ENCODE data around the gene HYAL2. TPM values are rescaled to one million over a fixed set of nuclear protein-coding genes. Genes with fewer than 3 reads are reported as not detected.

The HYAL2 gene
- total and polyA plus RNA-seq, 10 of the 15 experiments (the other 5 are each of a cell fraction or from before 2014, with no cell fraction given): 0.06 to 21.8 (median 12.7) TPM

DNA sequence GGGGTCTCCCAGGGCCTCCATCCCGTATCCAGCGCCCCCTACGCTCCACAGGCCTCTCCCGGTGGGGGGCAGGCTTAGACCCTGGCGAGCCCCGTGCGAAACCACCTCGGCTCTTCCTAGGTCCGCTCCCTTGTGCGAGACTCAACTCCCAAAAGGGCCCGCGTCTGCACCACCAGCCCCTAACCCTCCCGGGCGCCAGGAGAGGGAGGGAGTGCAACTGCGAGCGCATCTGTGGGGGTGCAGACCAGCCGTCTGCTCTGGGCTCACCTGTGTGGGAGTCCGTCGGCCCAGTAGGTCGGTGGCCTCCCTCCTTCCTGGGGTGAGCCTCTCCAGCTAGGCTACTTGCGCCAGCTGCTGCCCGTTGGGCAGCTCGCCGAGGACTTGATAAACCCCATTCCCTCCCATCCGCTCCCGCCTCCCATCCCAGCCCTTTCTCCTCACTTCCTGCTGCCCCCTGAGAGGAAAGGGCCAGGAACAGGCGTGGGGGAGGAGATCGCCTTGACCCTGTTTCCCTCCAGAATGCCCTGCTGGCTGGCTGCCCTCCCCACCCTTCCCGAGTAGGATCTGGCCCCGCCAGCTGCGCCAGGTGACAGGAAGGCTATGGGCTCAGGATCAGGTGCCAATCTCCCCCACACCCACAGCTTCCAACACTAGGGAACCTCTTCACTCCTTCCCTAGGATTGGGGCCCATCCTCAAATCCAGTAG, at the start of gene HYAL2 (continued):
- TF ChIP-seq ETV6 (conservative IDR thresholded peaks at IDR 0.05 in 1 of 2, IDR thresholded peaks at IDR 0.05 in 1 of 2; ENCODE audit: borderline replicate concordance in 1 of 2, low read depth in 1 of 2) (no peak), YBX1 (IDR thresholded peaks at IDR 0.05) (no peak)

DNA sequence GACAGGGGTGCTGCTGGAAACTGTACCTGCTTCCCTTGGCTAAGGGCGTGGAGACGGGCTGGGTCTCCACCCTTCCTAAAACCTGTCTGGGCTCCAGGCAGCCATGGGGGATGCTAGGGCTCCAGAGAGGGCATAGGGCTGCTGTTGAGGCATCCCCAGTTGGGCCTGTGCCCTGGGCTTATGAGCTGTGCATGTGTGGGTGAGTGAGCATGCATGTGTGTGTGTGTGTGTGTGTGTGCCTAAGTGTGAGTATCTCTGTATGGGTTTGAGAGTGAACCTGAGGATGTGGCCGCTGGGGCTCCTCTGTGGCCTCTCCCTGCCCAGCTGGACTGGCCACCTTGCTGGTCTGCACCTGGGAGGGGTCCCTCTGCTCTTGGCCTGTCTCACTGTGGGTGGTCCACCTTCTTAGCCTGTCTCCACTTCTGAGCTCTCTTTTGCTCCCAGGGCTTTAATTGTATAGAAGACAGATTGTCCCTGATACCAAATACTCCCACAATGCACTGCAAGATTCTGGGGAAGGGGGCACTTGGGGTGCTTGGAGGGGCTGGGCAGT, 48.7 kb upstream of the HYAL2 start:
- H3K79me2 ChIP-seq (ENCODE audit: control insufficient read depth, insufficient read depth, low read length): no peaks in the 10 kb centered on the region
- DNase-seq (ENCODE audit: low read depth, low spot score): no peak
- in situ Hi-C loops (cut with MboI): no loop called here
- no peak overlapping the region for H2AFZ ChIP-seq (ENCODE audit: control insufficient read depth, low read depth, low read length)
- no TSS peak for BruUV-seq (replicated peaks)
- FAIRE-seq: no peak
- no peak overlapping the region for H3K4me2 ChIP-seq (ENCODE audit: control insufficient read depth, insufficient read depth)
- 27% methylated on average over 3 of the region's 3 CpGs for WGBS (ENCODE audit: insufficient coverage, insufficient replicate concordance, low lambda C conversion rate, missing lambda C conversion rate)
- H3K27ac ChIP-seq (ENCODE audit: control insufficient read depth, insufficient read depth): no peak overlapping the region
- POLR2A ChIA-PET: no interaction called here
- no peaks in the 10 kb centered on the region for H3K9me3 ChIP-seq (replicated peaks; ENCODE audit: control insufficient read depth, insufficient read depth, low read length)
- H3K4me3 ChIP-seq: no peak overlapping the region
- intact Hi-C loops (cut with micrococcal nuclease; ENCODE audit: unreplicated experiment): no loop called here
- CTCF ChIA-PET: interaction anchor here (0.5 kb wide), 1 partner anchor 1151 kb away, joined by 3 read pairs; no protein-coding TSS in a partner anchor
- no peaks in the 10 kb centered on the region for H3K4me1 ChIP-seq (ENCODE audit: control insufficient read depth, insufficient read depth, low read length)
- peak; percentile 33; the same call in 1 of the 3 replicates for ATAC-seq
- H3K36me3 ChIP-seq (ENCODE audit: control insufficient read depth in 2 of 2, insufficient read depth in 2 of 2, low read length in 1 of 2): no peaks in the 10 kb centered on the region
- H3K27me3 ChIP-seq (replicated peaks in 1 of 2; ENCODE audit: control insufficient read depth in 2 of 2, insufficient read depth in 2 of 2, low read length in 1 of 2): no peaks in the 10 kb centered on the region; a peak in 3 of 4 replicates
- RAD21 ChIA-PET (ENCODE audit: unreplicated experiment): interaction anchor here (1.3 kb wide), 1 partner anchor 171 kb away, joined by 6 read pairs; no protein-coding TSS in a partner anchor
- no peak overlapping the region for H3K9ac ChIP-seq (ENCODE audit: control insufficient read depth, insufficient read depth, low read length)
- no peaks in the 10 kb centered on the region for H4K20me1 ChIP-seq (ENCODE audit: control insufficient read depth, insufficient read depth)
- SMC1A ChIA-PET (ENCODE audit: uncharacterized antibody, unreplicated experiment): no interaction called here
- TF ChIP-seq ZBTB4 (CRISPR knock-in tag; IDR thresholded peaks at IDR 0.05) (no peak), RAD51 (IDR thresholded peaks at IDR 0.05) (no peak), ATF3 (IDR thresholded peaks at IDR 0.05; ENCODE audit: borderline replicate concordance, extremely low read depth, low read depth, low read length) (no peak), NR2C1 (IDR thresholded peaks at IDR 0.05) (no peak), RB1 (IDR thresholded peaks at IDR 0.05; ENCODE audit: borderline replicate concordance) (no peak), CBX5 (IDR thresholded peaks at IDR 0.05; ENCODE audit: low read depth) (no peak), CHD1 (IDR thresholded peaks at IDR 0.05; ENCODE audit: low read depth, low read length) (no peak), KDM1A (IDR thresholded peaks at IDR 0.05; ENCODE audit: borderline replicate concordance) (no peak), ELK1 (IDR thresholded peaks at IDR 0.05; ENCODE audit: low read depth, low read length) (no peak), SRF (IDR thresholded peaks at IDR 0.05; ENCODE audit: low read depth in 2 of 2, low read length in 2 of 2) (no peak)
- TF ChIP-seq, protein P1, sequence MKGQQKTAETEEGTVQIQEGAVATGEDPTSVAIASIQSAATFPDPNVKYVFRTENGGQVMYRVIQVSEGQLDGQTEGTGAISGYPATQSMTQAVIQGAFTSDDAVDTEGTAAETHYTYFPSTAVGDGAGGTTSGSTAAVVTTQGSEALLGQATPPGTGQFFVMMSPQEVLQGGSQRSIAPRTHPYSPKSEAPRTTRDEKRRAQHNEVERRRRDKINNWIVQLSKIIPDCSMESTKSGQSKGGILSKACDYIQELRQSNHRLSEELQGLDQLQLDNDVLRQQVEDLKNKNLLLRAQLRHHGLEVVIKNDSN (IDR thresholded peaks at IDR 0.05; ENCODE audit: borderline replicate concordance, extremely low read length, insufficient read depth, low read depth, low read length): no peak
- TF ChIP-seq, protein P2, sequence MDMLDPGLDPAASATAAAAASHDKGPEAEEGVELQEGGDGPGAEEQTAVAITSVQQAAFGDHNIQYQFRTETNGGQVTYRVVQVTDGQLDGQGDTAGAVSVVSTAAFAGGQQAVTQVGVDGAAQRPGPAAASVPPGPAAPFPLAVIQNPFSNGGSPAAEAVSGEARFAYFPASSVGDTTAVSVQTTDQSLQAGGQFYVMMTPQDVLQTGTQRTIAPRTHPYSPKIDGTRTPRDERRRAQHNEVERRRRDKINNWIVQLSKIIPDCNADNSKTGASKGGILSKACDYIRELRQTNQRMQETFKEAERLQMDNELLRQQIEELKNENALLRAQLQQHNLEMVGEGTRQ (IDR thresholded peaks at IDR 0.05; ENCODE audit: borderline replicate concordance, low read depth, low read length): no peak
